CD8-positive, alpha-beta memory T cell (primary cell): ENCODE measurements around the gene BCL11B. TPM values are rescaled to one million over a fixed set of nuclear protein-coding genes. Genes with fewer than 3 reads are reported as not detected.

ENCODE experiments used
- CTCF ChIA-PET: fragments of 350-600 bp; sonication (Branson Sonifier 250); formaldehyde crosslinking; loops from one replicate; lab custom pipeline; 2021; ENCODE audit warnings: antibody characterized with exemption; lab: Charles Lee
- POLR2A ChIA-PET: fragments of 350-600 bp; sonication (Branson Sonifier 250); formaldehyde crosslinking; loops from one replicate; lab custom pipeline; 2021; ENCODE audit warnings: antibody characterized with exemption; lab: Charles Lee
- DNase-seq, 5 donors: peaks; one replicate each; pipeline versions ENCODE4 v3.0.0 to v3.0.0-alpha.2; 2020 to 2022; ENCODE audit warnings: mixed read lengths in 1 of 5
- H3K27ac ChIP-seq: one replicate; pipeline ENCODE4 v1.7.0; 2013; ENCODE audit warnings: low read depth, mild to moderate bottlenecking, low read length, moderate library complexity
- H3K27me3 ChIP-seq: 2 replicates; pipeline ENCODE4 v1.7.0; 2013; ENCODE audit warnings: low read length, mild to moderate bottlenecking; ENCODE audit not compliant: insufficient read depth, poor library complexity, severe bottlenecking
- H3K36me3 ChIP-seq: 2 replicates; pipeline ENCODE4 v1.7.0; 2013; ENCODE audit warnings: mild to moderate bottlenecking, low read length, moderate library complexity; ENCODE audit not compliant: insufficient read depth
- H3K4me1 ChIP-seq: 2 replicates; pipeline ENCODE4 v1.7.0; 2013; ENCODE audit warnings: mild to moderate bottlenecking, low read length, moderate library complexity; ENCODE audit not compliant: insufficient read depth
- H3K4me3 ChIP-seq: 2 replicates; pipeline ENCODE4 v1.7.0; 2013; ENCODE audit warnings: mild to moderate bottlenecking, low read length
- H3K9me3 ChIP-seq: 2 replicates; pipeline ENCODE4 v1.7.0; 2013; ENCODE audit warnings: mild to moderate bottlenecking, low read length
- H3K27ac Mint-ChIP-seq, 8 donors: one replicate each; pipeline ENCODE4 v1.8.0; 2020 to 2021; ENCODE audit warnings: mixed read lengths in 8 of 8, mild to moderate bottlenecking in 6 of 8, inconsistent platforms in 3 of 8, moderate library complexity in 3 of 8
- H3K27me3 Mint-ChIP-seq, 2 donors: one replicate each; pipeline ENCODE4 v1.8.0; 2020 to 2021; ENCODE audit warnings: mixed read lengths in 2 of 2, mild to moderate bottlenecking in 1 of 2, moderate library complexity in 1 of 2
- H3K36me3 Mint-ChIP-seq, 3 donors: one replicate each; pipeline ENCODE4 v1.8.0; 2020 to 2021; ENCODE audit warnings: mixed read lengths in 3 of 3, inconsistent platforms in 1 of 3, mild to moderate bottlenecking in 1 of 3
- H3K4me1 Mint-ChIP-seq, 3 donors: one replicate each; pipeline ENCODE4 v1.8.0; 2020 to 2021; ENCODE audit warnings: mixed read lengths in 3 of 3, inconsistent platforms in 1 of 3, mild to moderate bottlenecking in 1 of 3
- H3K4me3 Mint-ChIP-seq, 7 donors: one replicate each; pipeline ENCODE4 v1.8.0; 2020 to 2021; ENCODE audit warnings: mixed read lengths in 7 of 7, mild to moderate bottlenecking in 6 of 7, moderate library complexity in 4 of 7, inconsistent platforms in 2 of 7
- H3K9me3 Mint-ChIP-seq, 5 donors: one replicate each; pipeline ENCODE4 v1.8.0; 2020 to 2022; ENCODE audit warnings: mixed read lengths in 5 of 5, mild to moderate bottlenecking in 3 of 5, moderate library complexity in 2 of 5, inconsistent platforms in 1 of 5
- polyA plus RNA-seq: library from polyadenylated mRNA; unstranded; fragments of 300-500 nt; fragmentation: Illumina TruSeq; gene quantifications from one replicate; pipeline ENCODE4 v1.2.3, GENCODE V29; 2021
- total RNA-seq, 2 experiments: library from RNA; stranded (reverse); gene quantifications; one replicate each; pipeline ENCODE4 v1.2.3, GENCODE V29; 2021

The BCL11B gene
- total and polyA plus RNA-seq, 3 experiments from 2014 or later = 9.7 to 42.5 (median 42.0) TPM

GRCh38 chr14:99224948-99225347 lies 47.0 kb downstream of the BCL11B start:
- H3K4me3 ChIP-seq = peak overlapping the region; percentile 14
- H3K4me3 Mint-ChIP-seq = peak overlapping the region; percentile 49 to 86 (median 78)

GRCh38 chr14:99224116-99224910 lies 47.7 kb downstream of the BCL11B start:
- H3K4me3 Mint-ChIP-seq = peak overlapping the region in 6 of 7 donors; percentile 43 to 82 (median 68)
- peak overlapping the region; percentile 92 to 100 (median 99) for H3K27ac Mint-ChIP-seq
- ChIA-PET CTCF (interaction anchor here (0.7 to 4.9 kb wide), 8 partner anchors 8 to 1246 kb away, joined by 3 to 38 read pairs (median 3); no protein-coding TSS in a partner anchor), POLR2A (interaction anchor here (0.7 to 2.0 kb wide), 6 partner anchors 9 to 18 kb away, joined by 3 to 6 read pairs (median 4); no protein-coding TSS in a partner anchor)
- no peaks in the 10 kb centered on the region for H3K9me3 Mint-ChIP-seq
- Histone ChIP-seq H3K27me3 (no peaks in the 10 kb centered on the region), H3K9me3 (no peaks in the 10 kb centered on the region), H3K4me3 (peak overlapping the region; percentile 14), H3K36me3 (peaks cover 47% of the 10 kb centered on the region), H3K27ac (no peak overlapping the region), H3K4me1 (peaks cover 96% of the 10 kb centered on the region)
- DNase-seq = no peak
- peaks cover 93 to 97% (median 97%) of the 10 kb centered on the region in 3 donors for H3K4me1 Mint-ChIP-seq
- peaks cover 0 to 4% of the 10 kb centered on the region in 2 donors for H3K27me3 Mint-ChIP-seq
- H3K36me3 Mint-ChIP-seq = peaks cover 5 to 92% (median 30%) of the 10 kb centered on the region in 3 donors

More at GRCh38 chr14:99224948-99225347, 47.0 kb downstream of the BCL11B start:
- no peak for DNase-seq
- no peak overlapping the region for H3K27ac ChIP-seq
- Mint-ChIP-seq H3K4me1 (peaks cover 96 to 97% (median 97%) of the 10 kb centered on the region in 3 donors), H3K9me3 (no peaks in the 10 kb centered on the region), H3K36me3 (peaks cover 5 to 94% (median 31%) of the 10 kb centered on the region in 3 donors), H3K27ac (peak overlapping the region; percentile 97 to 100 (median 99)), H3K27me3 (peaks cover 0 to 4% of the 10 kb centered on the region in 2 donors)
- POLR2A ChIA-PET = interaction anchor here (0.8 to 2.0 kb wide), 5 partner anchors 8 to 18 kb away, joined by 3 to 6 read pairs (median 5); no protein-coding TSS in a partner anchor
- H3K9me3 ChIP-seq = no peaks in the 10 kb centered on the region
- peaks cover 97% of the 10 kb centered on the region for H3K4me1 ChIP-seq
- no peaks in the 10 kb centered on the region for H3K27me3 ChIP-seq
- CTCF ChIA-PET = interaction anchor here (0.9 to 4.9 kb wide), 7 partner anchors 9 to 1247 kb away, joined by 3 to 38 read pairs (median 3); no protein-coding TSS in a partner anchor
- peaks cover 50% of the 10 kb centered on the region for H3K36me3 ChIP-seq

GRCh38 chr14:99221445-99221844 lies 50.6 kb downstream of the BCL11B start:
- CTCF ChIA-PET = interaction anchor here (0.9 to 4.3 kb wide), 3 partner anchors 9 to 46 kb away, joined by 3 to 29 read pairs (median 3); no protein-coding TSS in a partner anchor
- H3K9me3 Mint-ChIP-seq = no peaks in the 10 kb centered on the region
- H3K27me3 Mint-ChIP-seq = peaks cover 0 to 4% of the 10 kb centered on the region in 2 donors
- no peaks in the 10 kb centered on the region for H3K9me3 ChIP-seq
- DNase-seq = no peak
- peaks cover 0 to 80% (median 16%) of the 10 kb centered on the region in 3 donors for H3K36me3 Mint-ChIP-seq
- peaks cover 91 to 97% (median 96%) of the 10 kb centered on the region in 3 donors for H3K4me1 Mint-ChIP-seq
- H3K4me3 Mint-ChIP-seq = peak overlapping the region in 4 of 7 donors; percentile 14 to 73 (median 26)
- no peak overlapping the region for H3K27ac ChIP-seq
- peak overlapping the region in 7 of 8 donors; percentile 47 to 100 (median 88) for H3K27ac Mint-ChIP-seq
- peaks cover 26% of the 10 kb centered on the region for H3K36me3 ChIP-seq
- H3K4me1 ChIP-seq = peaks cover 93% of the 10 kb centered on the region
- no peak overlapping the region for H3K4me3 ChIP-seq
- POLR2A ChIA-PET = interaction anchor here (0.5 to 0.6 kb wide), 2 partner anchors 25 to 42 kb away, joined by 3 read pairs; no protein-coding TSS in a partner anchor
- H3K27me3 ChIP-seq = no peaks in the 10 kb centered on the region

GRCh38 chr14:99217066-99217955 lies 54.7 kb downstream of the BCL11B start:
- ChIA-PET POLR2A (interaction anchor here (0.9 to 1.5 kb wide), 4 partner anchors 8 to 44 kb away, joined by 3 to 6 read pairs (median 4); no protein-coding TSS in a partner anchor), CTCF (interaction anchor here (1.2 to 4.3 kb wide), 5 partner anchors 7 to 50 kb away, joined by 3 to 29 read pairs (median 8); no protein-coding TSS in a partner anchor)
- no peaks in the 10 kb centered on the region for H3K9me3 Mint-ChIP-seq
- peak in 1 of 5 donors; percentile 41 for DNase-seq
- H3K27ac Mint-ChIP-seq = peak overlapping the region; percentile 14 to 96 (median 92)
- peaks cover 92% of the 10 kb centered on the region for H3K4me1 ChIP-seq
- H3K4me3 Mint-ChIP-seq = peak overlapping the region; percentile 42 to 84 (median 77)
- peaks cover 0 to 4% of the 10 kb centered on the region in 2 donors for H3K27me3 Mint-ChIP-seq
- no peak overlapping the region for H3K27ac ChIP-seq
- no peaks in the 10 kb centered on the region for H3K9me3 ChIP-seq
- peaks cover 0 to 70% (median 12%) of the 10 kb centered on the region in 3 donors for H3K36me3 Mint-ChIP-seq
- H3K4me1 Mint-ChIP-seq = peaks cover 91 to 97% (median 96%) of the 10 kb centered on the region in 3 donors
- peaks cover 8% of the 10 kb centered on the region for H3K36me3 ChIP-seq
- H3K4me3 ChIP-seq = peak overlapping the region; percentile 33
- no peaks in the 10 kb centered on the region for H3K27me3 ChIP-seq

DNA sequence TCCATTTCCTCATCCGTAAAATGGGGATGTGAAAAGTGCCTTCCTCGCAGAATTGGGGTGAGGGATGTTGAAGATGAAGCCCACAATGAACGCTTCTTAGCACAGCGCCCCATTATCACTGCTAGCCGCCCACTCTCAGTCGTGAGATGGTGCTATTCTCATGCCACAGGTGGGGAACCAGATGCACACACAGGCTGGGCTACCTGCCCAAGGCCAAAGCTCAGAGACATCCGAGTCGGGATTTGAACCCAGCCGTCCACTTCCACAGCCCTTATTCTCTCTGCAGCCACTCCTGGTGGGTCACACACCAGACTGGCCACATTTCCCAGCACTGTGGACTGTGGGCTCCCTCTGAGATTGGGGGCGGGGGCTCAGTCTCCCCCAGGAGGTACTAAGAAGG lies 55.8 kb downstream of the BCL11B start:
- CTCF ChIA-PET = interaction anchor here (1.2 to 1.9 kb wide), 5 partner anchors 9 to 56 kb away, joined by 3 to 10 read pairs (median 4); partner anchors contain the start of gene BCL11B
- H3K4me1 ChIP-seq = peaks cover 92% of the 10 kb centered on the region

DNA sequence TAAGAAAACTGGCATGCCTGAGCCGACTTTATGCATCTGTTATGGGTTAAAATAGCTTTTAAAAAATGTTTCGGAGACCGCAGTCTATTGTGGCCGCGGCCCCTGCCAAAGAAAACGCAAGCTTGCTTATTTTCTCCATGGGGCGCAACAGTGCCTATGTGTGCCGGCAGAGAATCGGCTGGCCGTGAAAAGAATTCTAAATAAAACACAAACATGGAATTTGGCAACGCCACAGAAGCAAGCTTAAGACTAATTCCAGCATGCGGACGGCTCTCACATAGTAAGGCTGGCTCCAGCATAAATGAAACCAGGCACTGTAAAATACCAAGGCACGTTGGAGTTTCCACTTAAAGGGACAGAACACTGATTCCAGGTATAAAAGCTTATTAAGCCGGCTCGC lies 56.7 kb downstream of the BCL11B start:
- H3K36me3 ChIP-seq = peaks cover 2% of the 10 kb centered on the region
- DNase-seq = no peak
- peaks cover 95% of the 10 kb centered on the region for H3K4me1 ChIP-seq
- H3K4me3 ChIP-seq = peak overlapping the region; percentile 33
- H3K27me3 Mint-ChIP-seq = peaks cover 0 to 7% of the 10 kb centered on the region in 2 donors
- ChIA-PET CTCF (interaction anchor here (0.9 to 2.0 kb wide), 9 partner anchors 11 to 1237 kb away, joined by 3 to 10 read pairs (median 3); partner anchors contain the start of gene BCL11B), POLR2A (interaction anchor here (0.6 to 3.0 kb wide), 6 partner anchors 10 to 1757 kb away, joined by 3 to 13 read pairs (median 4); no protein-coding TSS in a partner anchor)
- H3K27me3 ChIP-seq = no peaks in the 10 kb centered on the region
- no peak overlapping the region for H3K27ac ChIP-seq
- H3K9me3 ChIP-seq = no peaks in the 10 kb centered on the region
- peak overlapping the region; percentile 42 to 84 (median 77) for H3K4me3 Mint-ChIP-seq
- no peaks in the 10 kb centered on the region for H3K9me3 Mint-ChIP-seq
- peaks cover 94 to 99% (median 99%) of the 10 kb centered on the region in 3 donors for H3K4me1 Mint-ChIP-seq
- peak overlapping the region; percentile 17 to 96 (median 86) for H3K27ac Mint-ChIP-seq
- peaks cover 0 to 73% (median 15%) of the 10 kb centered on the region in 3 donors for H3K36me3 Mint-ChIP-seq

More for the DNA sequence above, 55.8 kb downstream of the BCL11B start:
- peak in 1 of 5 donors; percentile 44 for DNase-seq
- peaks cover 0 to 5% of the 10 kb centered on the region in 2 donors for H3K27me3 Mint-ChIP-seq
- H3K9me3 ChIP-seq = no peaks in the 10 kb centered on the region
- H3K27ac ChIP-seq = no peak overlapping the region
- no peaks in the 10 kb centered on the region for H3K36me3 ChIP-seq
- peak overlapping the region; percentile 33 for H3K4me3 ChIP-seq
- H3K9me3 Mint-ChIP-seq = no peaks in the 10 kb centered on the region
- H3K4me3 Mint-ChIP-seq = peak overlapping the region; percentile 42 to 84 (median 77)
- peak overlapping the region; percentile 17 to 96 (median 84) for H3K27ac Mint-ChIP-seq
- H3K36me3 Mint-ChIP-seq = peaks cover 0 to 71% (median 15%) of the 10 kb centered on the region in 3 donors
- H3K4me1 Mint-ChIP-seq = peaks cover 91 to 97% (median 96%) of the 10 kb centered on the region in 3 donors
- H3K27me3 ChIP-seq = no peaks in the 10 kb centered on the region
- POLR2A ChIA-PET = interaction anchor here (0.6 to 1.4 kb wide), 3 partner anchors 9 to 21 kb away, joined by 3 to 14 read pairs (median 4); no protein-coding TSS in a partner anchor
